BJ (cell line): ENCODE measurements around the gene TMEM53. TPM values are rescaled to one million over a fixed set of nuclear protein-coding genes. Genes with fewer than 3 reads are reported as not detected.

ENCODE experiments used
- CTCF ChIA-PET: fragments of 350-600 bp; formaldehyde crosslinking; extraction: SDS; loops from one replicate; lab custom pipeline; 2021; ENCODE audit warnings: antibody characterized with exemption, inconsistent platforms; lab: Yijun Ruan, JAX
- POLR2A ChIA-PET: fragments of 300-600 bp; sonication (Branson Sonifier 250); formaldehyde crosslinking; extraction: SDS; loops from one replicate; lab custom pipeline; 2021; ENCODE audit warnings: antibody characterized with exemption; lab: Charles Lee
- DNase-seq: peaks from one replicate; pipeline ENCODE4 v3.0.0-alpha.2; 2011; ENCODE audit warnings: low read depth
- H3K27me3 ChIP-seq: 2 replicates; pipeline ENCODE4 v1.6.0; 2011; ENCODE audit warnings: low read length; ENCODE audit not compliant: control insufficient read depth, insufficient read depth
- H3K36me3 ChIP-seq: 2 replicates; pipeline ENCODE4 v1.5.1; 2011; ENCODE audit warnings: low read length; ENCODE audit not compliant: control insufficient read depth, insufficient read depth
- H3K4me3 ChIP-seq: 2 replicates; pipeline ENCODE4 v1.5.1; 2011; ENCODE audit warnings: low read depth, mild to moderate bottlenecking, control low read depth, low read length
- polyA plus RNA-seq: library from polyadenylated mRNA; depleted of rRNA; stranded (reverse); fragments of >200 nt; gene quantifications from 2 replicates; pipeline ENCODE4 v1.2.3, GENCODE V29; 2011
- TF ChIP-seq, protein P1 (sequence below): IDR thresholded peaks from 2 replicates; pipeline ENCODE4 v1.5.1; 2011; ENCODE audit warnings: low read depth, mild to moderate bottlenecking, control low read depth, inconsistent platforms, low read length, moderate library complexity; ENCODE audit not compliant: insufficient read depth

TMEM53 gene
- polyA plus RNA-seq, 1 experiment = 12.1 TPM

DNA sequence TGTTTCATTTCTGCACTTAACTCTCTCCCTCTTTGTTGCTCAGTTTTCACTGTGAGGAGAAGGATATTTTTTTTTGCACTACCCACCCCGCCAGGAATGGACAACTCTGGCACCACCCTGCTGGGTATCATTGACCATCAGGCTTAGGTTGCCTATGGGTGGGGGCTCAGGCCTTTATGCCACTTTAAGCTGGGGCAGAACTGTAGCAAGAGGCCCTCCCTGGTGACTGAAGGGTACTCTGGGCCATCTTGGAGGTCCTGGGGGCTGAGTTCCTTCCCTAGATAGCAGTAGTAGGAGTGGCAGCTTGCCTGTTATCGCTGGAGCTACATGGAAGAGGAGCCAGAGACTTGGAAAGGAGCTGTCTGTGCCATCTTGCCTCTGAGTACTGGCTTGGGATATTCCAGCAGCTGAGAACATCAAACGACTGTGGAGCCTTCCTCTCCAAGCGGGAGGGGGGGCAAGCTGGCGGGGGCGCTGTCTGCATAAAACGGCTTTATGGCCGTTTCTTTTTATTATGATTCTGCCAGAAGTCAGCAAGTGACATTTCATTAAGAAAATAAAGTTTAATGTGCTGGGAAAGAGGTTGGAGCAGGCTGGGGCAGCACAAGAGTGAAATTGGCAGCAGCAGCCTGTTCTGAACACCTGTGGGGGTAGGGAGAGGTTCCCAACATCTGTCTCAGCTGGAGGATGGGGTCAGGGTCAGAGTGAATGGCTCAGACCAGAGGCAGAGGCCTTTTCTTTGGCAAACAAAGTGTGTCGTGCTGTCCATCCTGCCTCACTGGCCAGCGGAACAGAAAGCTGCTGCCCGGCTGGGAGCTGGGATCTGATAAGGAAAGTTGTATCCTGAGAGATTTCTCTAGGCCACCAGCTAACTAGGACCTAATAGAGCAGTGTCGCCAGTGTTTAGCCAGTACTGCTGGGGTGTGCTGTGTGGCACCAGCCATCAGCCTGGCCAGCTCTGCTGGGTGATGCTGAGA, 32.9 kb downstream of the TMEM53 start:
- DNase-seq = no peak
- TF ChIP-seq, protein P1, sequence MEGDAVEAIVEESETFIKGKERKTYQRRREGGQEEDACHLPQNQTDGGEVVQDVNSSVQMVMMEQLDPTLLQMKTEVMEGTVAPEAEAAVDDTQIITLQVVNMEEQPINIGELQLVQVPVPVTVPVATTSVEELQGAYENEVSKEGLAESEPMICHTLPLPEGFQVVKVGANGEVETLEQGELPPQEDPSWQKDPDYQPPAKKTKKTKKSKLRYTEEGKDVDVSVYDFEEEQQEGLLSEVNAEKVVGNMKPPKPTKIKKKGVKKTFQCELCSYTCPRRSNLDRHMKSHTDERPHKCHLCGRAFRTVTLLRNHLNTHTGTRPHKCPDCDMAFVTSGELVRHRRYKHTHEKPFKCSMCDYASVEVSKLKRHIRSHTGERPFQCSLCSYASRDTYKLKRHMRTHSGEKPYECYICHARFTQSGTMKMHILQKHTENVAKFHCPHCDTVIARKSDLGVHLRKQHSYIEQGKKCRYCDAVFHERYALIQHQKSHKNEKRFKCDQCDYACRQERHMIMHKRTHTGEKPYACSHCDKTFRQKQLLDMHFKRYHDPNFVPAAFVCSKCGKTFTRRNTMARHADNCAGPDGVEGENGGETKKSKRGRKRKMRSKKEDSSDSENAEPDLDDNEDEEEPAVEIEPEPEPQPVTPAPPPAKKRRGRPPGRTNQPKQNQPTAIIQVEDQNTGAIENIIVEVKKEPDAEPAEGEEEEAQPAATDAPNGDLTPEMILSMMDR = no peak
- H3K27me3 ChIP-seq = no peaks in the 10 kb centered on the region
- ChIA-PET POLR2A (interaction anchor here (0.6 kb wide), 1 partner anchor 90 kb away, joined by 7 read pairs; no protein-coding TSS in a partner anchor), CTCF (interaction anchor here (1.0 to 13.4 kb wide), 4 partner anchors 9 to 32 kb away, joined by 4 to 192 read pairs (median 26); no protein-coding TSS in a partner anchor)
- H3K4me3 ChIP-seq = no peak overlapping the region
- peaks cover 36% of the 10 kb centered on the region for H3K36me3 ChIP-seq

DNA sequence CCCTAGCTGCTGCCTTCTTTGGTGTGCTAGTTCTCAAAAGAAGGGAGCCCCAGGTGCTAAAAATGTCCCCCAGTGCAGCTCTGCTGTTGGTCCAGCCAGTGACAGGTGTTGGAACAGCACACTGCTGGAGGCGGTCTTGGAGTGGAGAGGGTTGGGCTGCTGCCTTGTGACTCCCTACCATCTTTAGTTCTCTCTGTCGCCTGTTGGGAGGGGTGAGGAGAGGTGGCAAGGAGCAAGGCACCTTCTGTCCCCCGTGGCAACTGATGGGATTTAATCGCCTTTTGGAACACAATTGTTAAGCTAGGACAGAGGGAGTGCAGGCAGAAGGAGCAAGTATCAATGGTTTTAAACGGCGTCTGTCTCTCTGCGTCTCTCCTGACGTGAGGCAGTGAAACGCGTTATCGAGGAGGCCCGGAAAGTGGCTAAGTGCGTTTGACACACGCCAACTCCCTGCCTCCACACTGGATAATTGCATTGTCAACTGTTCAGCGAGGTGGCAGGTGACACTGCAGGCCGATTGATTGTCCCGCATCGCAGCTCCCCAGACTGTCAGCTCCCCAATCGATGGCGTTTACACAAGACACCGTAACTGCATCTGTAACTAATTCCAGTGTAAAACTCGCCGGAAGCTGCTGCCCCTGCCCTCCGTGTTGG, 34.0 kb downstream of the TMEM53 start:
- DNase-seq = no peak
- CTCF ChIA-PET = interaction anchor here (0.9 to 13.4 kb wide), 4 partner anchors 8 to 45 kb away, joined by 3 to 192 read pairs (median 26); no protein-coding TSS in a partner anchor

DNA sequence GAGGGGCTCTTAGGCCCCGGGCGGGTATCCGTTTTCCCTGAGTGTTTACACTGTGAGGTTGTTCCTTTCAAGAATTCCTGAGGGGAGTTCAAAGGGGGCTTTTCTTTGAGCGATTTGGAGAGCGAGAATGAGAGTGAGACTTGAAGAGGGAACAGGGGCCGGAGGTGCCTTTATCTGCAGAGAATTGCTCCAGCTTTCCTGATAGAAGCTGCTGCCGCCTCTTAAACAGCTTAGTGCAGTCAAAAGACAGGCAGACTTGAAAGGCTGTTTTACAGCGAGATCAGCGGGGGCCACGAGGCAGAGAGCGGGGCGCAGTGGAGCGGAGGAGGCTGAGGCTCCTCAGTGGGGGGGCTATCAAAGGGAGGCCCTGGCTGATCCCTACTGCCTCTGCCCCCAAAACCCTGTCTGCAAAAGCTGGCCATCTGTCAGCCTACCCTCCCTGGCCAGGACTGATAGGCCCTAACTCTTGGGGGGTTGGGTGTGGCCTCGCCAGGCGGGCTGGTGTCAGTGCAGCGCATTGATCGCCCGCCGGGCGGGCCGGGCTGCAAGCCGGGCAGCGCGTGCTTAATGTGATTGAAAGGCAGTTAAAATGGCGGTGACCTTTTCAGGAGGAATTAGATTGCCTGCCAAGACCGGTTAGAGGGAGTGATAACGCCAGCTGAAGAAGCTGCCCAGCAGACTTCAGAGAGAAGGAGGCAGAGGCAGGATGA, 36.4 kb downstream of the TMEM53 start:
- POLR2A ChIA-PET = no interaction called here
- CTCF ChIA-PET = interaction anchor here (1.2 to 13.4 kb wide), 4 partner anchors 11 to 28 kb away, joined by 4 to 192 read pairs (median 48); no protein-coding TSS in a partner anchor
- peaks cover 40% of the 10 kb centered on the region for H3K36me3 ChIP-seq
- TF ChIP-seq, protein P1 = no peak
- no peak for DNase-seq
- H3K27me3 ChIP-seq = no peaks in the 10 kb centered on the region
- no peak overlapping the region for H3K4me3 ChIP-seq

More for the DNA sequence above, 34.0 kb downstream of the TMEM53 start:
- H3K4me3 ChIP-seq = no peak overlapping the region
- POLR2A ChIA-PET = no interaction called here
- no peaks in the 10 kb centered on the region for H3K27me3 ChIP-seq
- TF ChIP-seq, protein P1 = no peak
- peaks cover 38% of the 10 kb centered on the region for H3K36me3 ChIP-seq

DNA sequence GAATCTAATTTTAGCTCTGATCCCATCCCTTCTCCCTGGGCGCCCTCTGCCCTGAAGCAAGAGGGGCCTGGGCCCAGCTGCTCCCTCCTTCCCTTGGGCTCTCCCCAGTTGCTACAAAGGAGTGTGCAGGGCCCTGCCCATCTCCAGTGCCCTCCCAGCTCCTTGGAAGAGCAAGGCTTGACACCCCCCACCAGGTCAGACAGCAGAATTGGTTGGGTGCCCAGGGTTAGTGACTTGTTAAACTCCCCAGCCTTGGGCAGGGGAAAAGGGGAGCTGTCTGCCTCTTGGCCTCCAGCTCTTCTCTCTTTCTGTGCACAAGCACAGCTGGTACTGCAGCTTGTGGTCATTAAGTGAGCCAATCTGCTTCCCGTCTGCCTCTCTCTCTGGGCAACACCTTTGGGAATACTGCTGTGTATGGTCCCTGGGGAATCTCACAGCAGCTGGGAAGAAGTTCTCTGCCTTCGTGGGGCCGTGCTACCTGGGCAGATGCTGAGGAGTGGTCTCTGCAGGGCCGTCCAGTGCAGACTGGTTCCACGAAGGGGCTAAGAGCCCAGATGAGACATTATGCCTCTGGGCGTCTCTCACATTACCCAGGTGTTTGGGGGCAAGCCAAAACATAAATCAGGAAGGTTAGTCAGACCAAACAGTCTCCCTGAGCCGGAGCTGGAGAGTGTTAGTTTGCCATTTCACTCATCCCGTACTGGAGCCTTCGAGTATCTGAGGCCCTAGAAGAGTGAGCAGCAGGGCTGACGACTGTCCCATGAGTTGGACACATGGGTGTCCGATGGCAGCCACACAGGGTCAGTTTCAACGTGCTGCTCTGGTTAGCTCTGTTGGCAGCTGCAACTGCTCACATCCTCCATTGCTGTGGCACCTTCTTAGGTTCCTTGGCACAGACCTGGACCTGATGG, 37.3 kb downstream of the TMEM53 start:
- Histone ChIP-seq H3K36me3 (peaks cover 37% of the 10 kb centered on the region), H3K4me3 (no peak overlapping the region), H3K27me3 (no peaks in the 10 kb centered on the region)
- DNase-seq = no peak
- ChIA-PET CTCF (interaction anchor here (0.9 to 13.4 kb wide), 6 partner anchors 10 to 64 kb away, joined by 4 to 192 read pairs (median 8); no protein-coding TSS in a partner anchor), POLR2A (no interaction called here)
- TF ChIP-seq, protein P1 = no peak
